ENCODE measurements around the gene MCF2L.
"Not testable (repeated sequence)": the region's sequence is repeated elsewhere in the genome, so short reads cannot be mapped to it uniquely, and the experiment has no call there.

MCF2L gene

DNA sequence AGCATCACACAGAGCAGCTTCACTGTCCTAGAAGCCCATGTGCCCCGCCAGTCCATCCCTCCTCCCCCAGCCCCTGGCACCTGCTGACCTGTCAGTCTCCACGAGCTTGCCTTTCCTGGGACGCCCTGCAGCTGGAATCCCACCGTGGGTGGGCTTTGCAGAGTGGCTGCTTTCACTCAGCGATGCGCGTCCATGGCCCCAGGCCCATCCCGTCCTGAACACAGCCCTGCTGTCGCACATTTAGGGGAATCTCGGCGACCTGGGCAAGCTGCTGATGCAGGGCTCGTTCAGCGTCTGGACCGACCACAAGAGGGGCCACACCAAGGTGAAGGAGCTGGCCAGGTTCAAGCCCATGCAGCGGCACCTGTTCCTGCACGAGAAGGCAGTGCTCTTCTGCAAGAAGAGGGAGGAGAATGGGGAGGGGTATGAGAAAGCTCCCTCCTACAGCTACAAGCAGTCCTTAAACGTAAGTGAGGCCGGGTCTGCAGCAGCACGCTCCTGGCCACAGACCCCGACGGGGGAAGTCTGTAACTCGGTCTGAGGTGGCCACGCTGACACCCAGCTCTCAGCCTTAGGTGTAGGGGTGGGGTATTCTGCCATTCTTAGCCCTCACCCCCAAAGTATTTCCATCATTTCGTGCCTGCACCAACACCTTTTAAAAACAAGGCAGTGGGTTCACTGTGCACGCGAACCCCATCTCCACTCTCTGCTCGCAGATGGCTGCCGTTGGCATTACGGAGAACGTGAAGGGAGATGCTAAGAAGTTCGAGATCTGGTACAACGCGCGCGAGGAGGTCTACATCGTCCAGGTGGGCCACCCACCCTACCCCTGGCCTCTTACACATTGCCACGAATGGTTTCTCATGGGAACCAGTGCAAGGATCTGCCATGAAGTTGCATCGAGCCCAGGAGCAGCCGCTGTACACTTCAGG, 118.2 kb downstream of the MCF2L start:
- no peak for DNase-seq

GRCh38 chr13:113087923-113088690, 119.1 kb downstream of the MCF2L start:
- DNase-seq, result no peak

DNA sequence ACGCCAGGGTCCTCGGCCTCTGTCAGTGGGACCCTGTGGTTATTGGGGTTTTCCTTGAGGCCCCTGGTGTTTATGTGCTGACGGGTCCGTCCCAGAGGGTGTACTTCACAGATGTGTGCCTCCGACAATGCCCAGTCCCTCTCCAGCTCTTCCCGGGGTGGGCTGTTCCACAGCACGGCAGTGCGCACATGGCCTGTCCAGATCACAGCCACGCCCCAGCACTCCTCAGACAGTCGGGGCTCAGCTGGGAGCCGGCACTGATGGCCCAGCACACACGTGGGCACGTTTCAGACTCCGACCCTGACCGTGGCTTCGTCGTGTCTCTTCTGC, 119.6 kb downstream of the MCF2L start:
- DNase-seq, result no peak

DNA sequence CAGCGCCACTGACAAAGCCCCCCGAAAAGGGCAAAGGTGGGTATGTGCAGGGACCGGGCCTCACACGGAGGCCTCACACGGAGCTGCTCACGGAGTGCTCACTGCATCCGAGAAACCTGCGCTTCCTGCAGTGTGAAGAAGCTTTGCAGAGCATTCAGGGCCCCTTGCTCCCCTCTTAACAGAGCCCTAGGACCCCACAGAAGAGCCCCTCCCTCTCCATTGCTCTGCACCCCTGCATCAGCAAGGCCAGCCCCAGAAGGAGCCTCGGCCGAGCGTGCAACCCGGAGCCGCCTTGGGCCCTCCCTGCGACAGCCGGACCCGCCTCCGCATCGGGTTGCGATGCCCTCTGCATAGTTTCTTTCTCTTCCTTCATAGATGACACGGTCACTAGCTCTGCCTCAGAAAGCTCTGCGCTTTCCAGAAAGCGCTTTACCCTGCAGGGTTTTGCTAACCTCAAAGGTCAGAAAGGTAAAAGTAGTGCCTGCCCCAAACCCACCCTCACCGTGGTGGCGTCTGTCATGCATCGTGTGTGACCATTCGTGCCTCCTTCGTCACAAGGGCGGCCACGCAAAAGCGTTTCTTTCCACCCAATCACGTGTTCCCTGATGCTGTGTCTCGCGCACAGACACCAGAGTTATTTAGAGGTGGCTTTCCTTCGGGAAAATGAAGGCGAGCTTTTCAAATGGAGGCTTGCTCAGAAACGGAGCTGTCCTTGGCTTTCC, 120.8 kb downstream of the MCF2L start:
- no peak for DNase-seq

DNA sequence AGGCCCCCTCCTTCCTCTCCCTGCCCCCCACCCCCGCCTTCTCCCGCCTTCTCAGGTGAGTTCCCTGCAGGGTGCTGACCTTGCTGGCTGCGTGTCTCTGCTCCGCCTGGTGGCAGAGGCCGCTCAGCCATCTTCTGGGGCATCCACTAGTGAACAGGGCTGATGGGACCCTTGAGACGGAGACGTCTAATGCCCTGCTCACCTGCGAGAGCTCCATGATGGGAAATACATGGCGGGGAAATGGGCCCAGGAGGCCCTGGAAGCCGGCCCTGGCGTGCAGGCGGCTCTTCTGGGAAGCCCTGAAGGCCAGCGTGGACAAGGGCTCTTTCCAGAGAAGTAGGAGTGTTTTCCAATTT, 121.4 kb downstream of the MCF2L start:
- DNase-seq, result no peak

DNA sequence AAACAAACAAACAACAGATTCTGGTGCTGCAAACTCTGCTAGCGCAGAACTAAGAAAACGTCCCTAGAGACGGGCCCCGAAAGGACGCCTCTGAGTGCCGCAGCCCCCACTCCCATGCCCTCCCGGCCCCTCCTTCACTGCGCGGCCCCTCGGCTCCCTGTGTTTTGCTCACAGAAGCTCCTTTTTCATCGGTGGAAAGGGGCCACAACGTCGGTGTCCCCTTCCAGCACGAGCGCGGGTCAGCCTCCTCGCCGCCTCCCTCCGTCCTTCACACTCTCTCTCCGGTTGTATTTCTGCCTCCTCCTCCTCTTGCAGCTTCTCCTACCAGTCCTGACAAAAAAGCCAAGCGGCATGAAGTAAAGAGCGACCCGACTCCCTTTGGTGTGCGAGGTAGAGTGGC, 121.8 kb downstream of the MCF2L start:
- DNase-seq, result no peak

- DNase-seq, result no peak
These were observed 122.3 kb downstream of the MCF2L start for GRCh38 chr13:113091211-113091771.

DNA sequence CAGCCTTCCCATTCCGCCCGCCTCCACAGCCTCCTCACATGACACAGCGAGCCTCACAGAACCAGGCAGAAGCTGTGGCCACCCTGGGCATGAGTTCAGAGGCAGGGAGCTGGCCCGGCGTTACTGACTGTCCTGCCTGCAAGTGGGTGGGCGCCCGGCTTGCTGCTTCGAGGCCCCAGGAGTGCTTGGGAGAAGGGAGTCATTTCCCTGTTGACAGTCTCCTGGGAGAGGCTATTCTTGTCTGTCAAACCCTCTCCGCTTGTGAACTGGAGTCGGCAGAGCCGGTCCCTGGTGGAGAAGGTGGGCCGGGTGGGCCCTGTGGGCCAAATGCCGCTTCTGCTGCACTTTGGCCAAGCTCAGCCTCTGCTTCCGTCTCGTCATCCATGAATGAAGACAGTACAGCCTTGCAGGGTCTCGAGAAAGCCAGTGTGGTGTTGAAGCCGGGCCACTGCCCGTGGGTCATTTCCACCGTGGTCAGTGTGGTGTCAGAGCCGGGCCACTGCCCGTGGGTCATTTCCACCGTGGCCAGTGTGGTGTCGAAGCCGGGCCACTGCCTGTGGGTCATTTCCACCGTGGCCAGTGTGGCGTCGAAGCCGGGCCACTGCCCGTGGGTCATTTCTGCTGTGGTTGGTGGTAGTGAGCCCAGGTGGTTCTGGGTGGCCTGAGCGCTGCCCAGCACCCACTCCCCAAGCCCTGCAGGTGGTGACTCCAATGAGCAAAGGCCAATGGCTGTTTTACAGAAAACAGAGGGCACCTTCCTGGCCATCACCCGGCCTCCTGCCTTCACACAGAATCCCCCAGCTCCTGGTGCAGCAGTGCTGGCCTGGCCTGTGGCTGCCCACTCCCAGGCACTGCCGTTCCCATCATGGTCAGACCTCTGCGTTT, 123.1 kb downstream of the MCF2L start:
- no peak for DNase-seq

DNA sequence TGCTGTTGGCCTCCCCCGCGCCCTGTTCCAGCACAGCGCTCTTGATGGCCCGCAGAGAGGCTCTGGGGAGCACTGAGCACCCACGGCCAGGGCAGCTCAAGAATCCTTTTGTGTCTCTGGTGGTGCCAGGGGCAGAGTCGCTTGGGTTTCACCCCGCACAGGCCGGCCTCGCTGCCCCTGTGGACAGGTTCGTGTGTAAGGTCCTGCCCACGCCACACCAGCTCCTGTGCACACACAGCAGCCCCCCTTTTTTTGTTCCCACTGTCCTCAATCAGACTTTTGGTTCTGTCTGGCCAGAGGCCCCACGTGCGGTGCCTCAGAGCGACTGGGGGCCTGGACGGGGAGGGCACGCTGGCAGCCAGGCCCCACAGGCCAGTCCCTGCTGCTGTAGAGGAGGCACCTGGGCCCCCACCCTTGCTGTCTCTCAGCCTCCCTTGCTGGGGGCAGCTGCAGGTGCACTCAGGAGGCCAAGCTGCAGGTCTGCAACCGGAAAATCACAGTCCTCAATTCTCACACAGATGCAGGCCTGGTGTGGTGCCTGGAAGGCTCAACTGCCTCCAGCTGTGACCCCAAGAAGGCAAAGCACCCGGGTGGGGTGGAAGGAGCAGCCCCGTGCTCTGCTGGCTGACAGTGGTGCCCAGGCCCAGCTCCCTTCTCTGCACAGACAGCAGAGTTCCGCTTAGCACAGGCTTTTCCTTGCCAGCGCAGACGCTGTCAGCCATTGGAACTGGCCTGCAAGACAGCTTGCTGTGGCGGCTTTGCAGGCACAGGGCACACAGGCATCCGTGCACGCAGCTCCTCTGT, 124.0 kb downstream of the MCF2L start:
- no peak for DNase-seq

GRCh38 chr13:113093580-113094409, 124.8 kb downstream of the MCF2L start:
- no peak for DNase-seq

- no peak for DNase-seq
These were observed 125.4 kb downstream of the MCF2L start for GRCh38 chr13:113094410-113094800.

DNA sequence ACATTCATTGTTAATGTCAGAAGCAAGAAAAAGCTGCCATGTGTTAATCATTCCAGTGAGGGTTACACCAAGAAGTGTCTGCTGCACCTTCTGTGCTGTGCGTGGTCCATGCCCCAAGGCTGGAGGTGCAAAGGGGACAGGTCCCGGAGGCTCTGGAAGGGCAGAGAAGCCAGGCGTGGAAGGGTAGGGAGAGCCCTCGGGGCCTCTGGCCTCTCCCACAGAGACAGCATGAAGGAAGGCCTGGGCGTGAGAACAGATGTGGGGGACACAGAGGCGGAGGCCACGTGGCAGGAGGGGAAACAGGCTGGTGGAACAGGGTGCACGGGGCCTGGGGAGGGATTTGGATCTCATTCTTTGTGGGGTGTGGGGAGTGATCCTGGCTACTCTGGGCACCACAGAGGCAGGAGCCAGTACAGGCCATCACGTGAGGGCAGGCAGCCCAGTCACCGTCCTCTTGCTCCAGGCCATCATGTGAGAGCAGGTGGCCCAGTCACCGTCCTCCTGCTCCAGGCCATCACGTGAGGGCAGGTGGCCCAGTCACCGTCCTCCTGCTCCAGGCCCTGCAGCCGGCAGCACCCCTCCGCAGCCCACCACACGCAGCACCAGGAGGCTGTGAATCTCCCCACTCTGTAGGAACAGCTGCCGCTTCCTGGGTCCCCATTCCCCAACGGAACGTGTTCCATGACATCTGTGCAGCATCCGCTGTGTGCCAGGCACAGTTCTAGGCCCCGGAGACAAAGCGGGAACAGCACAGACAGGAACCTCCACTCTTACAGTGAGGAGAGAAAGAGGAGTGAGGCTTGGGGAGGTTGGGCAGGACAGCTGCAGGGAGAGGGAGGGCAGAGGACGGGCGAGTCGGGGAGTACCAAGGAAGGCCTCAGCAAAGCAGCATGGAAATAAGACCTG, 126.4 kb downstream of the MCF2L start:
- no peak for DNase-seq

DNA sequence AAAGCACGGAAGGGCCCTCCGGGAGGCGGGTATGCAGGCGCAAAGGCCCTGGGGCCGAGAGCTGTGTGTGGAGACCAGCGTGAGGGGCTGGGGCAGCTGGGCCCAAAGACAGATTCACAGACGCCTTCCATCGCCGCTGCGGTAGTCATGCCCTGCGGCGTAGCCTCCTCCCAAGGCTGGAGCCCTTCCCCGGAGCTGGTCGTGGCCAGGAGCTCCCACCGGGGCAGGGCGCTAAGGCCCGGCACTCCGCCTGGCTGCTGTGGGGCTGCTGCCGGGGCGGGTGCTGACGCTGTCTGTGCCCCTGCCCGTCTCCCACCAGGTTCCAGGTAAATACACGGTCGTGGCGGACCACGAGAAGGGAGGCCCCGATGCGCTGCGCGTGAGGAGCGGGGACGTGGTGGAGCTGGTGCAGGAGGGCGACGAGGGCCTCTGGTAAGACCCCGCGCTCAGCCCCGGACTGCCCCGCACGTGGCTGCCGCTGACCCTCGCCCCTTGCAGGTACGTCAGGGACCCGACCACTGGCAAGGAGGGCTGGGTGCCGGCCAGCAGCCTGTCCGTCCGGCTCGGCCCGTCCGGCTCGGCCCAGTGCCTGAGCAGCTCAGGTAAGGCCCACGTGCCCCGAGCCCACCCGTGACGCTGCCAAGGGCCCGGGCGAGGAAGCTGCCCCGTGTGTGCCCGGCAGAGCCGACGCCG, 127.2 kb downstream of the MCF2L start:
- DNase-seq, result no peak

GRCh38 chr13:113096745-113097305, 127.8 kb downstream of the MCF2L start:
- no peak for DNase-seq

GRCh38 chr13:113097651-113098050, 128.6 kb downstream of the MCF2L start:
- no peak for DNase-seq

GRCh38 chr13:113098162-113098732, 129.2 kb downstream of the MCF2L start:
- no peak for DNase-seq

- DNase-seq, result no peak
These were observed 130.1 kb downstream of the MCF2L start for GRCh38 chr13:113099142-113099541.

- DNase-seq, result not testable (repeated sequence)
These were observed 133.3 kb downstream of the MCF2L start for GRCh38 chr13:113102302-113102701.
